T-helper 2 cell treated with Interferon-gamma antibody and Interleukin-4, amounts not matched to agents 5 μg/mL and 100 μg/mL, for 36 hours (primary cell): ENCODE measurements around the gene MYEOV.

Experiments
- DNase-seq: peaks from one replicate; pipeline ENCODE4 v3.0.0; 2021; ENCODE audit warnings: low spot score
- H3K27ac Mint-ChIP-seq: one replicate; pipeline ENCODE4 v1.8.0; 2021; ENCODE audit warnings: mild to moderate bottlenecking, mixed read lengths
- H3K27me3 Mint-ChIP-seq: one replicate; pipeline ENCODE4 v1.8.0; 2021; ENCODE audit warnings: low read depth, mixed read lengths
- H3K36me3 Mint-ChIP-seq: one replicate; pipeline ENCODE4 v1.8.0; 2021; ENCODE audit warnings: low read depth, mixed read lengths
- H3K4me1 Mint-ChIP-seq: one replicate; pipeline ENCODE4 v1.8.0; 2021; ENCODE audit warnings: low read depth, mixed read lengths
- H3K4me3 Mint-ChIP-seq: one replicate; pipeline ENCODE4 v1.8.0; 2022; ENCODE audit warnings: mild to moderate bottlenecking, moderate library complexity, mixed read lengths
- H3K9me3 Mint-ChIP-seq: one replicate; pipeline ENCODE4 v1.8.0; 2021; ENCODE audit warnings: mixed read lengths

MYEOV gene

DNA sequence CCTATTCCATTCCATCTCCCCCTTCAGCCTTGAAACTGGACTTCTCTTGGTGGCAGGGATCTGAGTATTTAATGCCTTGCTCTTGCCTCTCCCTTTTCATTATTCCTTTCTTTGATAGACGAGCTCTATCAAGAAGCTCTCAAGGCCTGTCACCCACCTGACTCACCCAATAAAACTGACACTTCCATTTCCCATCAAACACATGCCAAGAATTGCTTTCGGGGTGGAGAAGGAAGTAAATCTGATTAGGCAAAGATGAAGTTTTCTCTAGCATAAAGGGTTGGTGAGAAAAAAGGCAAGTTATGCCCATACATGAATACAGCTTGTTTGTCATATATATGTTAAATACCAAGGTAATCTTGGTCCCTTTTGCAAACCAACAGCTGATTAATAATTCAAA is 34.9 kb upstream of the MYEOV start:
- Mint-ChIP-seq H3K36me3 (no peaks in the 10 kb centered on the region), H3K27ac (no peak overlapping the region), H3K9me3 (peaks cover 23% of the 10 kb centered on the region), H3K4me1 (no peaks in the 10 kb centered on the region), H3K4me3 (no peak overlapping the region), H3K27me3 (peaks cover 4% of the 10 kb centered on the region)
- no peak for DNase-seq

- Mint-ChIP-seq H3K4me3 (no peak overlapping the region), H3K27ac (no peak overlapping the region), H3K4me1 (no peaks in the 10 kb centered on the region), H3K36me3 (no peaks in the 10 kb centered on the region), H3K27me3 (peaks cover 4% of the 10 kb centered on the region), H3K9me3 (peaks cover 20% of the 10 kb centered on the region)
- DNase-seq = no peak
Observed at GRCh38 chr11:69260622-69261021, 33.3 kb upstream of the MYEOV start.

- Mint-ChIP-seq H3K9me3 (peaks cover 15% of the 10 kb centered on the region), H3K36me3 (no peaks in the 10 kb centered on the region), H3K27me3 (peaks cover 4% of the 10 kb centered on the region), H3K4me3 (no peak overlapping the region), H3K27ac (no peak overlapping the region), H3K4me1 (no peaks in the 10 kb centered on the region)
- DNase-seq = no peak
Observed at GRCh38 chr11:69261116-69261515, 32.8 kb upstream of the MYEOV start.

GRCh38 chr11:69262918-69263735 is 30.8 kb upstream of the MYEOV start:
- Mint-ChIP-seq H3K4me1 (no peaks in the 10 kb centered on the region), H3K36me3 (no peaks in the 10 kb centered on the region), H3K9me3 (peaks cover 9% of the 10 kb centered on the region), H3K4me3 (no peak overlapping the region), H3K27ac (no peak overlapping the region), H3K27me3 (peaks cover 4% of the 10 kb centered on the region)
- DNase-seq = no peak

DNA sequence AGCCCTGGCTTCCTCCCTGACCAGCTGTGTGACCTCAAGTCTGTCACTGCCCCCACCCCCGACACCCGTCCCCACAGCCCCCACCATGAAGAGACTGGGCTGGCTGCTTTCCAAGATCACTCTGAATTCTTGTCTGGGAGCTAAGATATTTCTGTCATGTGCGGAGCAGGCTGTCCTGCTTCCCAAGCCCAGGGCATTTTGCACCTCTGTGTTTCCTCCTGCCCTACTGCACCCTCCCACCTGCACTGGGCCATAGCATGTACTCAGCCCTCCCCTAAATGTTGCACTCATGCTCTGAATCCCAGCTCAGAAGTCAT is 30.3 kb upstream of the MYEOV start:
- H3K9me3 Mint-ChIP-seq = peaks cover 9% of the 10 kb centered on the region
- H3K27ac Mint-ChIP-seq = no peak overlapping the region
- DNase-seq = no peak
- no peaks in the 10 kb centered on the region for H3K4me1 Mint-ChIP-seq
- peaks cover 4% of the 10 kb centered on the region for H3K27me3 Mint-ChIP-seq
- H3K36me3 Mint-ChIP-seq = no peaks in the 10 kb centered on the region
- H3K4me3 Mint-ChIP-seq = no peak overlapping the region

GRCh38 chr11:69264486-69264885 is 29.5 kb upstream of the MYEOV start:
- peaks cover 3% of the 10 kb centered on the region for H3K27me3 Mint-ChIP-seq
- no peaks in the 10 kb centered on the region for H3K4me1 Mint-ChIP-seq
- DNase-seq = no peak
- no peak overlapping the region for H3K27ac Mint-ChIP-seq
- H3K9me3 Mint-ChIP-seq = peaks cover 9% of the 10 kb centered on the region
- H3K4me3 Mint-ChIP-seq = no peak overlapping the region
- no peaks in the 10 kb centered on the region for H3K36me3 Mint-ChIP-seq

GRCh38 chr11:69265210-69265609 is 28.7 kb upstream of the MYEOV start:
- H3K27me3 Mint-ChIP-seq = no peaks in the 10 kb centered on the region
- H3K36me3 Mint-ChIP-seq = no peaks in the 10 kb centered on the region
- H3K9me3 Mint-ChIP-seq = peaks cover 9% of the 10 kb centered on the region
- H3K4me1 Mint-ChIP-seq = no peaks in the 10 kb centered on the region
- no peak overlapping the region for H3K4me3 Mint-ChIP-seq
- no peak overlapping the region for H3K27ac Mint-ChIP-seq
- DNase-seq = no peak

DNA sequence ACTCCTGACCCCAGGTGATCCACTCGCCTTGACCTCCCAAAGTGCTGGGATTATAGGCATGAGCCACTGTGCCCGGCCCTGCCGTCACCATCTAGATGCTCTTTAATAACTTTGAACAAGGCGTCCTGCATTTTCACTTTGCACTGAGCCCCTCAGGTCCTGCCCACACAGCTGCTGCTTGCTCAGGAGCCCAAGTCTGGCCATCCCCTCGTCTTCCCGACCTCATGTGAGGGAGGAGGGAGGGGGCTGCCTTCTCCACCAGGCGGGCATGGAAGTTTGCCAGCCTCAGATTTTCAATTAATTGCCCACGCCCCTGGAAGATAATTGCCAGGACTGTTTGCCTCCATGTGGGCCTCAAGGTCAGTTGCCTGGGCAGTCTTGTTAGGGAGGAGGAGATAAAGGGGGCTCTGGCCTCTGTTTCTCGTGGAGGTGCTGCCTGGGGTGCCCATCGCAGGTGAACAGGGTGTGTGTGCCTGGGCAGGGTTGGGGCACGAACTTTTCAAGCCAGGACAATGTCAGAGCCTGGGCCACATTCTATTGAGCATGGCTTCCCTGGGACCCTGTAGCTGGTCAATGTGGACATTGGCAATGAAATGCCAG is 27.9 kb upstream of the MYEOV start:
- no peak overlapping the region for H3K4me3 Mint-ChIP-seq
- H3K9me3 Mint-ChIP-seq = peaks cover 9% of the 10 kb centered on the region
- H3K36me3 Mint-ChIP-seq = no peaks in the 10 kb centered on the region
- H3K27ac Mint-ChIP-seq = no peak overlapping the region
- no peaks in the 10 kb centered on the region for H3K27me3 Mint-ChIP-seq
- H3K4me1 Mint-ChIP-seq = no peaks in the 10 kb centered on the region
- no peak for DNase-seq

DNA sequence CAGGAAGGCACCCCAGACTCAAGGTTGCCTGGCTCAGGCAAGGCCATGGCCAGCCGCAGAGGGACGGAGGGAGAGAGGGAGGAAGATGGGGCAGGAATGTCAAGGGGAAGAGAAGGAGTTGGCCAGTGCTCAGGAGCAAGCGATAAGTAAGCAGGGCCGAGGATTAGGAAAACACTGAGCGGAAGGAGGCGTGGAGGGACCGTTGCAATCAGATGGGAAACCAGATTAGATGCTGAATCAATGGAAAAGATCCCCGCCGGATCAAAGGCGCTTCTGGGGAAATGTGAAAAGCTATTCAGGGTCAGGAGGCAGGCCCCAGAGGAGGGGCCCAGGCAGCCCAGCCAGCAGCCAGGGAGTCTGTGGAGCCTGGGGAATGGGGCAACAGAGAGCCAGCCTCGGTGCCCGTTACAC is 26.6 kb upstream of the MYEOV start:
- no peak overlapping the region for H3K4me3 Mint-ChIP-seq
- H3K27ac Mint-ChIP-seq = no peak overlapping the region
- no peaks in the 10 kb centered on the region for H3K36me3 Mint-ChIP-seq
- H3K9me3 Mint-ChIP-seq = peaks cover 9% of the 10 kb centered on the region
- no peaks in the 10 kb centered on the region for H3K27me3 Mint-ChIP-seq
- DNase-seq = no peak
- H3K4me1 Mint-ChIP-seq = no peaks in the 10 kb centered on the region

DNA sequence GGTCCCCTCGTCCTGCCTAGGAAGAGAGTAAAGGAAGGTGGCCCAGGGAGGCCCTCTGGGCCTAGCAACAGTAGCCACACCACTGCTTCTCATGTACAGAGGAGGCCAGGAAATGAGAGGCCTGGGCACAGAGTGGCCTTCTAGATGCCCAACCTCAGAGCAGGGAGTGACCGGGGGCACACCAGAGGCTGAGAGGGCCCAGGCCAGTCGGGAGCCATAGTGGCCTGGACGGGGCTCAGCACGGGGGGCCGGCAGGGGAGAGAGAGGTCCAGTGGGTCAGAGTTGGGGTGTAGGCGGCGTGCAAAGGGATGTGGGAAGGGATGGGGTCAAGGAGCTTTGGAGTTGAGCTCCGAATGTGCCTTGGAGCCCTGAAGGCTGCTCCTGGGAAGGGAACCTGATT is 25.0 kb upstream of the MYEOV start:
- no peak overlapping the region for H3K27ac Mint-ChIP-seq
- H3K36me3 Mint-ChIP-seq = no peaks in the 10 kb centered on the region
- no peak overlapping the region for H3K4me3 Mint-ChIP-seq
- H3K4me1 Mint-ChIP-seq = no peaks in the 10 kb centered on the region
- no peaks in the 10 kb centered on the region for H3K27me3 Mint-ChIP-seq
- DNase-seq = no peak
- H3K9me3 Mint-ChIP-seq = no peaks in the 10 kb centered on the region

DNA sequence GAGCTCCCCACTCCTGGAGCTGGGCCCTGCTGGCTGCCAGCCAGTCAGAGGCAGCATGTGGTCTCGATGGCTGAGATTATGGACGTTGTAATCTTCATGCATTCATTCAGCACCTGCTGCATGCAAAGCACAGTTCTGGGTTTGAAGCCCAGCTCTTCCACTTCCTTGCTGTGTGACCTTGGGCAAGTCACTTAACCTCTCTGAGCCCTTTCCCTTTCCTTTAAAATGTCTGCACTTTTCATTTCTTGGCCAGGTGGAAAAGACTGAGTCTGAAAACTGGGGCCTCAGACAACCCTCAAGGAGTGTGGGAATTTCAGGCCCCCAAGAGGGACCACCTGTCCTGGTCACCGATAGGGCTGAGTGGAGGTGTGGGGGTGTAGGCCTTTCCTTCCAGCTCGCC is 24.6 kb upstream of the MYEOV start:
- no peak overlapping the region for H3K4me3 Mint-ChIP-seq
- no peaks in the 10 kb centered on the region for H3K27me3 Mint-ChIP-seq
- H3K27ac Mint-ChIP-seq = no peak overlapping the region
- H3K36me3 Mint-ChIP-seq = no peaks in the 10 kb centered on the region
- DNase-seq = no peak
- H3K4me1 Mint-ChIP-seq = no peaks in the 10 kb centered on the region
- H3K9me3 Mint-ChIP-seq = no peaks in the 10 kb centered on the region

DNA sequence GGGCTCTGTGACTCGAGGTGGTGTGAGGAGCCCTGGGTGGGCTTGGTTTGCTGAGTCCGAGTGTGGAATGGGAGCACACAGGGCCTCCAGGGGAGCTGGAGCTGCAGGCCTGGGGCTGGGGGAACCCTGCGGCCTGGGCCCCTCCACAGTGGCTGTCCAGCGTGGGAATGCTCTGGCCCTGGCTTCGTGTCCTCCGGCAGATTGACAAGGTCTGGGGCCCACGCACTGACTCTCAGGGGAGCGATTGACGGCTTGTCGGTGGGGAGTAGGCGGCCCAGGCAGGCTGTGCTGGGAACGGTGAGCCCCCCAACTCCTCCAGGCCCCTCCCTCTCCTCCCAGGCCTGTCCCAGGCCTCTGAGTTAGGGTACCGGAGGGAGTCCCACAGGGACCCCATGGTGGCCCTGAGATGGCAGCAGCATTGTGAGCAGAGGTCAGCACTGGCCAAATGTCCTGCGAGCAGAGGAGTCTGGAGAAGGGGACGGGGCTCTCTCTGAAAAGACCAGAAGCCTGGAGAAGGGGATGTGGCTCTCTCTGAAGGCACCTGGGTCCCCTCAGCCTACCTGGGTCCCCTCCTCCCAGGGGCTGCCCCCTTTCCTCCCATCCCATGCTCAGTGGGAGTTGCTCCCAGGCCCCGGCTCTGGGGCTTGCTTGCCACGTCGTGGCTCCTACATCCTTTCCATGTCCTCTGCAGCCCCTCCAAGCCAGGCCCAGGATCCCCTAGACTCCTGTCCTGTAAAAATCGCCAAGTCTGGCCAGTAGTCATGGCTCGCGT is 23.8 kb upstream of the MYEOV start:
- Mint-ChIP-seq H3K4me3 (no peak overlapping the region), H3K9me3 (no peaks in the 10 kb centered on the region), H3K27ac (no peak overlapping the region), H3K36me3 (no peaks in the 10 kb centered on the region), H3K4me1 (no peaks in the 10 kb centered on the region), H3K27me3 (no peaks in the 10 kb centered on the region)
- DNase-seq = no peak

DNA sequence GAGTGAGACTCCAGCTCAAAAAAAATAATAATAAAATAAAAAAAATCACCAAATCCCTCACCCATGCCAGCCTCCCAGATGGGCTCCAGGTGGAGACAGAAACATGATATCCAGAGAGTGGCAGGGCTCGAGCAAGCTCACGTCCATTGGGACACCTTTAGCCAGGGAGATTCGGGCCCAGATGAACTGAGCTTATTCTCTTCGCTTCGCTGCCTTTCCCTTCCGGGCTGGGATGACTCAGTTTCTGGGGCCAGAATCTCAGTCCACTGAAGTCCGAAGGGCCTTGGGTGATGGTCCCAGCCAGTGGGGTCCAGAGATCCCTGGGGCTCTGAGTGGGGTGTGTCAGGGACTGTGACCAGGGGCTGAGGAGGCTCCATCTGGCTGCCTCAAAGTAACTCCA is 23.0 kb upstream of the MYEOV start:
- H3K9me3 Mint-ChIP-seq = no peaks in the 10 kb centered on the region
- H3K27ac Mint-ChIP-seq = no peak overlapping the region
- no peak for DNase-seq

DNA sequence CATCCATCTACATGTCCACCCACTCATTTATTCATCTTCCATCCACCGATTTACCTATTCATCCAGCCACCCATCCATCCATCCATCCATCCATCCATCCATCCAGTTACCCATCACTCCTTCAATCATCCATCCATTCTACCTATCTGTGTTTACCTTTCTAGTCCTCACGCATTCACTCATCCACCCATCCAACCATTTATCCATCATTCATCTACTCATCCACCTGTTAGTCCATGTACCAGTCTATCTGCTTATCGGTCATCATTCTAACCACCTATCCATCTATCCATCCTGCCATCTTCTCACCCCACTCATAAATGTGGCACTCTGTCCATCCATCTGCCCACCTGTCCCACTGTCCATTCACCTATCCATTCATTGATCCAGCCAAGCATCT is 21.9 kb upstream of the MYEOV start:
- Mint-ChIP-seq H3K27ac (no peak overlapping the region), H3K27me3 (no peaks in the 10 kb centered on the region), H3K4me3 (no peak overlapping the region), H3K4me1 (no peaks in the 10 kb centered on the region), H3K9me3 (no peaks in the 10 kb centered on the region), H3K36me3 (no peaks in the 10 kb centered on the region)
- no peak for DNase-seq

More for the DNA sequence above, 23.0 kb upstream of the MYEOV start:
- no peaks in the 10 kb centered on the region for H3K36me3 Mint-ChIP-seq
- no peak overlapping the region for H3K4me3 Mint-ChIP-seq
- no peaks in the 10 kb centered on the region for H3K4me1 Mint-ChIP-seq
- H3K27me3 Mint-ChIP-seq = no peaks in the 10 kb centered on the region
